MCF 10A (cell line): ENCODE results near the gene COL23A1. TPM values are rescaled to one million over a fixed set of nuclear protein-coding genes. Genes with fewer than 3 reads are reported as not detected.

Source experiments
- BruUV-seq: library from RNA; stranded (reverse); fragments of 400-500 nt; replicated peaks from 2 replicates; lab custom pipeline; 2021; lab: Mats Ljungman, UMichigan
- CTCF ChIA-PET: fragments of 300-600 bp; sonication (Branson Sonifier 250); formaldehyde crosslinking; extraction: SDS; loops from one replicate; lab custom pipeline; 2021; ENCODE audit warnings: antibody characterized with exemption, inconsistent platforms; lab: Yijun Ruan, JAX
- POLR2A ChIA-PET: fragments of 300-600, 350-650 bp; sonication (Branson Sonifier 250); formaldehyde crosslinking; extraction: SDS; loops from one replicate; lab custom pipeline; 2020; ENCODE audit warnings: antibody characterized with exemption, inconsistent platforms; lab: Yijun Ruan, JAX
- DNase-seq: peaks from one replicate; pipeline ENCODE4 v3.0.0-alpha.2; 2018; ENCODE audit not compliant: unreplicated experiment
- H3K27ac Mint-ChIP-seq: one replicate; pipeline ENCODE4 v1.8.0; 2022; ENCODE audit warnings: mild to moderate bottlenecking, low read depth, mixed read lengths; ENCODE audit not compliant: unreplicated experiment
- H3K27me3 Mint-ChIP-seq: one replicate; pipeline ENCODE4 v1.8.0; 2022; ENCODE audit warnings: mixed read lengths; ENCODE audit not compliant: insufficient read depth, unreplicated experiment
- H3K36me3 Mint-ChIP-seq: one replicate; pipeline ENCODE4 v1.8.0; 2022; ENCODE audit warnings: mild to moderate bottlenecking, moderate library complexity, mixed read lengths; ENCODE audit not compliant: insufficient read depth, unreplicated experiment
- H3K4me1 Mint-ChIP-seq: one replicate; pipeline ENCODE4 v1.8.0; 2022; ENCODE audit warnings: mixed read lengths; ENCODE audit not compliant: insufficient read depth, unreplicated experiment
- H3K4me3 Mint-ChIP-seq: one replicate; pipeline ENCODE4 v1.8.0; 2022; ENCODE audit warnings: mild to moderate bottlenecking, moderate library complexity, mixed read lengths; ENCODE audit not compliant: unreplicated experiment
- H3K9me3 Mint-ChIP-seq: one replicate; pipeline ENCODE4 v1.8.0; 2022; ENCODE audit warnings: mixed read lengths; ENCODE audit not compliant: unreplicated experiment
- CTCF ChIP-seq: fragments of 200-600 bp; IDR thresholded peaks from one replicate; pipeline ENCODE4 v1.8.0; 2022; ENCODE audit warnings: antibody characterized with exemption, mild to moderate bottlenecking; ENCODE audit not compliant: unreplicated experiment
- intact Hi-C: fragments of 100-400 bp; cut with micrococcal nuclease; formaldehyde crosslinking; loops from 2 replicates; pipeline ENCODE4 v1.14.1; 2022
- total RNA-seq: library from RNA; stranded (reverse); gene quantifications from 2 replicates; pipeline ENCODE4 v1.2.3, GENCODE V29; 2022

Gene COL23A1
- total RNA-seq, 1 experiment from 2014 or later = not detected

DNA sequence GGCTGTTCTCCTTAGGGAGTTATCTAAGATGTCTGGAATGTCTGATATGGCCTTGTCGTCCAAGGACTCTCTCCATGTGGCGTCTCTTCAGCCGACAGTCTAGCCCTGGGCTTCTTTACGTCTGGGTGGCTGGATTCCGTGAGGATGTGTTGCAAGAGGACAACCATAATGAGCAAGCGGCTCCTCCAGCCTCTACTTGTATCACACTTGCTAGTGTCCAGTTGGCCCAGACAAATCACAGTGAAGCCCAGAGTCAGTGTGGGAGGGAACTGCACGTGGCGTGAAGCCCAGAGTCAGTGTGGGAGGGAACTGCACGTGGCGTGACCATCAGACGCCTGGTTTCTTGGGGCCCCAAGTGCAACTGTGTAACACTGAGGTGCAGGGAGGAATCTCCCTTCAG lies 61.1 kb downstream of the COL23A1 start:
- POLR2A ChIA-PET = no interaction called here
- Mint-ChIP-seq H3K27ac (no peak overlapping the region), H3K27me3 (no peaks in the 10 kb centered on the region), H3K4me1 (peaks cover 14% of the 10 kb centered on the region), H3K9me3 (no peaks in the 10 kb centered on the region), H3K4me3 (no peak overlapping the region), H3K36me3 (no peaks in the 10 kb centered on the region)
- intact Hi-C loops = no loop called here
- CTCF ChIA-PET = no interaction called here
- TF ChIP-seq CTCF = no peak
- no TSS peak for BruUV-seq
- DNase-seq = no peak

GRCh38 chr5:178527458-178528307 lies 62.5 kb downstream of the COL23A1 start:
- DNase-seq = peak; percentile 32
- ChIA-PET CTCF (interaction anchor here (0.6 to 1.2 kb wide), 3 partner anchors 22 to 128 kb away, joined by 3 to 5 read pairs (median 3); no protein-coding TSS in a partner anchor), POLR2A (interaction anchor here (0.8 to 1.0 kb wide), 3 partner anchors 10 to 58 kb away, joined by 3 read pairs; no protein-coding TSS in a partner anchor)
- no peak for TF ChIP-seq CTCF
- Mint-ChIP-seq H3K36me3 (no peaks in the 10 kb centered on the region), H3K4me3 (peak overlapping the region; percentile 10), H3K27ac (peak overlapping the region; percentile 16), H3K9me3 (no peaks in the 10 kb centered on the region), H3K27me3 (no peaks in the 10 kb centered on the region), H3K4me1 (peaks cover 14% of the 10 kb centered on the region)
- intact Hi-C loops = no loop called here
- no TSS peak for BruUV-seq

GRCh38 chr5:178526773-178527457 lies 63.3 kb downstream of the COL23A1 start:
- Mint-ChIP-seq H3K36me3 (no peaks in the 10 kb centered on the region), H3K27ac (no peak overlapping the region), H3K4me1 (peaks cover 14% of the 10 kb centered on the region), H3K27me3 (no peaks in the 10 kb centered on the region), H3K9me3 (no peaks in the 10 kb centered on the region), H3K4me3 (peak overlapping the region; percentile 10)
- DNase-seq = no peak
- POLR2A ChIA-PET = interaction anchor here (1.0 kb wide), 3 partner anchors 10 to 65 kb away, joined by 3 read pairs; no protein-coding TSS in a partner anchor
- intact Hi-C loops = no loop called here
- no peak for TF ChIP-seq CTCF
- CTCF ChIA-PET = interaction anchor here (0.6 to 1.2 kb wide), 4 partner anchors 11 to 97 kb away, joined by 3 to 7 read pairs (median 4); no protein-coding TSS in a partner anchor
- no TSS peak for BruUV-seq
